Loucy (cell line): Measurements from ENCODE around the gene JOSD2.

Experiments used
- CTCF ChIP-seq: fragments of 200-600 bp; sonication (generic); conservative IDR thresholded peaks from 2 replicates; pipeline ENCODE4 v1.5.1; 2014; ENCODE audit warnings: mild to moderate bottlenecking, antibody characterized with exemption, low read length
- EZH2phosphoT487 ChIP-seq: fragments of 200-600 bp; IDR thresholded peaks from 2 replicates; pipeline ENCODE4 v1.6.1; 2018; ENCODE audit warnings: antibody characterized with exemption, mild to moderate bottlenecking, moderate library complexity, borderline replicate concordance

GRCh38 chr19:50490411-50490811 lies 20.6 kb downstream of the JOSD2 start:
- no peak for TF ChIP-seq CTCF
- TF ChIP-seq EZH2phosphoT487: no peak
